Glomerular visceral epithelial cell (primary cell): ENCODE measurements around the gene C20orf204.
A peak's percentile ranks its signal among the peaks of the same experiment; 100 is the strongest.
"Not testable (repeated sequence)": the region's sequence is repeated elsewhere in the genome, so short reads cannot be mapped to it uniquely, and the experiment has no call there.

Experiments used
- DNase-seq: peaks from one replicate; pipeline ENCODE4 v3.0.0-alpha.2; 2016; ENCODE audit errors: extremely low spot score

C20orf204 gene

GRCh38 chr20:64083378-64083803 is 47.4 kb downstream of the C20orf204 start:
- DNase-seq, result peak; percentile 82

- no peak for DNase-seq
Observed at GRCh38 chr20:64083804-64084684, 48.1 kb downstream of the C20orf204 start, which contains the start of gene LKAAEAR1. LKAAEAR1 (minus strand) TSS chr20:64084398; CDS start chr20:64084219, 179 bp downstream.

GRCh38 chr20:64084685-64085152 is 48.7 kb downstream of the C20orf204 start:
- no peak for DNase-seq

- DNase-seq, result no peak
Observed at GRCh38 chr20:64086801-64087200, 50.8 kb downstream of the C20orf204 start.

GRCh38 chr20:64087226-64087825 is 51.3 kb downstream of the C20orf204 start:
- DNase-seq, result not testable (repeated sequence)

GRCh38 chr20:64088586-64088985 is 52.6 kb downstream of the C20orf204 start:
- not testable (repeated sequence) for DNase-seq
